HepG2 (cell line): ENCODE results near the gene LACTBL1. TPM values are rescaled to one million over a fixed set of nuclear protein-coding genes. Genes with fewer than 3 reads are reported as not detected.
A peak's percentile ranks its signal among the peaks of the same experiment; 100 is the strongest.

ENCODE experiments used
- FLYWCH1 ChIP-seq: sonication (generic); formaldehyde crosslinking; IDR thresholded peaks from 2 replicates; pipeline ENCODE4 v1.8.1; 2023; ENCODE audit warnings: mild to moderate bottlenecking, missing genetic modification reagents
- GLI4 ChIP-seq: sonication (generic); formaldehyde crosslinking; IDR thresholded peaks from 2 replicates; pipeline ENCODE4 v1.5.1; 2020; ENCODE audit warnings: missing genetic modification reagents, mild to moderate bottlenecking, moderate library complexity, borderline replicate concordance
- KLF6 ChIP-seq: IDR thresholded peaks from 2 replicates; pipeline ENCODE4 v1.8.0; 2016; ENCODE audit warnings: missing biosample characterization, missing genetic modification reagents
- PHF5A ChIP-seq: IDR thresholded peaks from one replicate; pipeline ENCODE4 v1.6.1; 2018; ENCODE audit warnings: low read depth, missing genetic modification reagents; ENCODE audit not compliant: unreplicated experiment
- ZFP1 ChIP-seq: IDR thresholded peaks from 2 replicates; pipeline ENCODE4 v1.6.1; 2016
- ZFP36L1 ChIP-seq: sonication (generic); formaldehyde crosslinking; IDR thresholded peaks from 2 replicates; pipeline ENCODE4 v1.8.0; 2022; ENCODE audit warnings: mild to moderate bottlenecking, missing genetic modification reagents, moderate library complexity
- ZFP82 ChIP-seq: sonication (generic); formaldehyde crosslinking; IDR thresholded peaks from 2 replicates; pipeline ENCODE4 v1.5.1; 2020; ENCODE audit warnings: mild to moderate bottlenecking, missing genetic modification reagents, borderline replicate concordance
- ZNF282 ChIP-seq: fragments of 450-650 bp; IDR thresholded peaks from 2 replicates; pipeline ENCODE4 v1.6.1; 2018; ENCODE audit not compliant: partially characterized antibody
- ZNF331 ChIP-seq: sonication (generic); formaldehyde crosslinking; IDR thresholded peaks from 2 replicates; pipeline ENCODE4 v1.4.0; 2020; ENCODE audit warnings: missing genetic modification reagents
- polyA plus RNA-seq, 8 experiments: library from polyadenylated mRNA; depleted of rRNA in 3 of 8; stranded (reverse) in 7 of 8; unstranded in 1 of 8; fragments of >200 nt; fragmentation: Illumina TruSeq in 4 of 8; extraction: Trizol in 4 of 8; gene quantifications; 2 replicates each; pipeline versions ENCODE4 v1.2.1 to v1.2.3, GENCODE V29; 2011 to 2016; ENCODE audit warnings: low read depth in 4 of 8, missing spikeins in 1 of 8, mixed read lengths in 1 of 8; ENCODE audit not compliant: insufficient read depth in 1 of 8
- total RNA-seq, 5 experiments: library from RNA; depleted of rRNA; stranded (reverse); fragments of >200 nt; fragmentation: Illumina TruSeq; extraction: Trizol; gene quantifications; 2 replicates each; pipeline ENCODE4 v1.2.3, GENCODE V29; 2016; ENCODE audit warnings: low read depth in 1 of 5
- TF ChIP-seq, protein P1 (sequence below): sonication (generic); formaldehyde crosslinking; IDR thresholded peaks from 2 replicates; pipeline ENCODE4 v1.8.0; 2022; ENCODE audit warnings: mild to moderate bottlenecking, missing genetic modification reagents, moderate library complexity
- TF ChIP-seq, protein P2 (sequence below): sonication (generic); formaldehyde crosslinking; IDR thresholded peaks from 2 replicates; pipeline ENCODE4 v1.5.1; 2020; ENCODE audit warnings: missing genetic modification reagents, mild to moderate bottlenecking, borderline replicate concordance
- TF ChIP-seq, protein P3 (sequence below): sonication (generic); formaldehyde crosslinking; IDR thresholded peaks from 2 replicates; pipeline ENCODE4 v1.9.0; 2021; ENCODE audit warnings: missing genetic modification reagents, mild to moderate bottlenecking, borderline replicate concordance
- TF ChIP-seq, protein P4 (sequence below): sonication (generic); formaldehyde crosslinking; IDR thresholded peaks from 2 replicates; pipeline ENCODE4 v1.4.0; 2020; ENCODE audit warnings: mild to moderate bottlenecking, missing genetic modification reagents
- TF ChIP-seq, protein P5 (sequence below): sonication (generic); formaldehyde crosslinking; IDR thresholded peaks from 2 replicates; pipeline ENCODE4 v1.8.1; 2023; ENCODE audit warnings: mild to moderate bottlenecking, inconsistent platforms, moderate library complexity, missing genetic modification reagents, borderline replicate concordance

The LACTBL1 gene
- total and polyA plus RNA-seq, 2 of the 13 experiments (the other 11 are each of a cell fraction or from before 2014, with no cell fraction given) = 0.12 to 1.3 TPM

DNA sequence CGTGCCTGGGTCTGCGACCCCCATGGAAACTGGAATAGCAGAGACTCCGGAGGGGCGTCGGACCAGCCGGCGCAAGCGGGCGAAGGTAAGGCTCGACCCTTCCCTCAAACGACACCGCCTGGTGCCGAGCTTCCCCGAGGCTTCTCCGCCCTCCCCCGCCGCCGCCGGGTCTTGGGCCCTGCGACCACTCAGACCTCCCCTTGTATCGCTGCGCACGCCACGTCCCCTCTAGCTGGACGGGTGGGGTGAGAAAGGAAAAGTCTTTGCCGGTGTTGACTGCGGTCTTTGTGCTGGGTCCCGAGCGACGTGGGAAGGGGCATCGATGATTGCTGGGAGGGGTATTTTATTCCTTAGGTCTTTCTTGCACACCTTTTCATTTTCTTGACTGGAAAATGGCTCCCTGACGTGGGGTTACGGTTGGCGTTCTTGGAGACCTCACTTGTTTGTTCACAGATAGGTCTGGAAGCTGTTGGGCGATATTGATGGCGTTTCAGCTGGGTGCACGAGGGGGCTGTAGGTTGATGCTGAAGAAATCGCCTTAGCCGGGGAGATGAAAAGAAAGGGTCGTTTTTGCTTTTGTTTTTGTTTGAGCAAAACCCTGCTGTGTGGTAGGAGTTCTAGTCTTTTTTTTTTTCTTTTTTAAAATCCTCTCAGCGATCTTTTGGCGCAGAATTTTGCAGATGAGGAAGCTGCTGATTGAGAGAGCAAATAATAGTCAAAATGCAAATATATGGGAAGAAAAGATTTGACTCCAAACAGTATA is 47.4 kb upstream of the LACTBL1 start (continued):
- TF ChIP-seq FLYWCH1 (CRISPR knock-in tag) (no peak), PHF5A (CRISPR knock-in tag) (no peak), ZFP1 (CRISPR knock-in tag) (no peak), GLI4 (CRISPR knock-in tag) (no peak), ZNF282 (no peak), KLF6 (CRISPR knock-in tag) (0 out of 2 replicates have a peak, but pooled peaks have one; percentile 43), ZFP82 (CRISPR knock-in tag) (no peak), ZNF331 (CRISPR knock-in tag) (no peak), ZFP36L1 (no peak)
- TF ChIP-seq, protein P1, sequence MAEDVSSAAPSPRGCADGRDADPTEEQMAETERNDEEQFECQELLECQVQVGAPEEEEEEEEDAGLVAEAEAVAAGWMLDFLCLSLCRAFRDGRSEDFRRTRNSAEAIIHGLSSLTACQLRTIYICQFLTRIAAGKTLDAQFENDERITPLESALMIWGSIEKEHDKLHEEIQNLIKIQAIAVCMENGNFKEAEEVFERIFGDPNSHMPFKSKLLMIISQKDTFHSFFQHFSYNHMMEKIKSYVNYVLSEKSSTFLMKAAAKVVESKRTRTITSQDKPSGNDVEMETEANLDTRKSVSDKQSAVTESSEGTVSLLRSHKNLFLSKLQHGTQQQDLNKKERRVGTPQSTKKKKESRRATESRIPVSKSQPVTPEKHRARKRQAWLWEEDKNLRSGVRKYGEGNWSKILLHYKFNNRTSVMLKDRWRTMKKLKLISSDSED = no peak
- TF ChIP-seq, protein P2, sequence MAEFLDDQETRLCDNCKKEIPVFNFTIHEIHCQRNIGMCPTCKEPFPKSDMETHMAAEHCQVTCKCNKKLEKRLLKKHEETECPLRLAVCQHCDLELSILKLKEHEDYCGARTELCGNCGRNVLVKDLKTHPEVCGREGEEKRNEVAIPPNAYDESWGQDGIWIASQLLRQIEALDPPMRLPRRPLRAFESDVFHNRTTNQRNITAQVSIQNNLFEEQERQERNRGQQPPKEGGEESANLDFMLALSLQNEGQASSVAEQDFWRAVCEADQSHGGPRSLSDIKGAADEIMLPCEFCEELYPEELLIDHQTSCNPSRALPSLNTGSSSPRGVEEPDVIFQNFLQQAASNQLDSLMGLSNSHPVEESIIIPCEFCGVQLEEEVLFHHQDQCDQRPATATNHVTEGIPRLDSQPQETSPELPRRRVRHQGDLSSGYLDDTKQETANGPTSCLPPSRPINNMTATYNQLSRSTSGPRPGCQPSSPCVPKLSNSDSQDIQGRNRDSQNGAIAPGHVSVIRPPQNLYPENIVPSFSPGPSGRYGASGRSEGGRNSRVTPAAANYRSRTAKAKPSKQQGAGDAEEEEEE (CRISPR knock-in tag) = no peak
- TF ChIP-seq, protein P3, sequence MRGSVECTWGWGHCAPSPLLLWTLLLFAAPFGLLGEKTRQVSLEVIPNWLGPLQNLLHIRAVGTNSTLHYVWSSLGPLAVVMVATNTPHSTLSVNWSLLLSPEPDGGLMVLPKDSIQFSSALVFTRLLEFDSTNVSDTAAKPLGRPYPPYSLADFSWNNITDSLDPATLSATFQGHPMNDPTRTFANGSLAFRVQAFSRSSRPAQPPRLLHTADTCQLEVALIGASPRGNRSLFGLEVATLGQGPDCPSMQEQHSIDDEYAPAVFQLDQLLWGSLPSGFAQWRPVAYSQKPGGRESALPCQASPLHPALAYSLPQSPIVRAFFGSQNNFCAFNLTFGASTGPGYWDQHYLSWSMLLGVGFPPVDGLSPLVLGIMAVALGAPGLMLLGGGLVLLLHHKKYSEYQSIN (CRISPR knock-in tag) = no peak
- TF ChIP-seq, protein P4, sequence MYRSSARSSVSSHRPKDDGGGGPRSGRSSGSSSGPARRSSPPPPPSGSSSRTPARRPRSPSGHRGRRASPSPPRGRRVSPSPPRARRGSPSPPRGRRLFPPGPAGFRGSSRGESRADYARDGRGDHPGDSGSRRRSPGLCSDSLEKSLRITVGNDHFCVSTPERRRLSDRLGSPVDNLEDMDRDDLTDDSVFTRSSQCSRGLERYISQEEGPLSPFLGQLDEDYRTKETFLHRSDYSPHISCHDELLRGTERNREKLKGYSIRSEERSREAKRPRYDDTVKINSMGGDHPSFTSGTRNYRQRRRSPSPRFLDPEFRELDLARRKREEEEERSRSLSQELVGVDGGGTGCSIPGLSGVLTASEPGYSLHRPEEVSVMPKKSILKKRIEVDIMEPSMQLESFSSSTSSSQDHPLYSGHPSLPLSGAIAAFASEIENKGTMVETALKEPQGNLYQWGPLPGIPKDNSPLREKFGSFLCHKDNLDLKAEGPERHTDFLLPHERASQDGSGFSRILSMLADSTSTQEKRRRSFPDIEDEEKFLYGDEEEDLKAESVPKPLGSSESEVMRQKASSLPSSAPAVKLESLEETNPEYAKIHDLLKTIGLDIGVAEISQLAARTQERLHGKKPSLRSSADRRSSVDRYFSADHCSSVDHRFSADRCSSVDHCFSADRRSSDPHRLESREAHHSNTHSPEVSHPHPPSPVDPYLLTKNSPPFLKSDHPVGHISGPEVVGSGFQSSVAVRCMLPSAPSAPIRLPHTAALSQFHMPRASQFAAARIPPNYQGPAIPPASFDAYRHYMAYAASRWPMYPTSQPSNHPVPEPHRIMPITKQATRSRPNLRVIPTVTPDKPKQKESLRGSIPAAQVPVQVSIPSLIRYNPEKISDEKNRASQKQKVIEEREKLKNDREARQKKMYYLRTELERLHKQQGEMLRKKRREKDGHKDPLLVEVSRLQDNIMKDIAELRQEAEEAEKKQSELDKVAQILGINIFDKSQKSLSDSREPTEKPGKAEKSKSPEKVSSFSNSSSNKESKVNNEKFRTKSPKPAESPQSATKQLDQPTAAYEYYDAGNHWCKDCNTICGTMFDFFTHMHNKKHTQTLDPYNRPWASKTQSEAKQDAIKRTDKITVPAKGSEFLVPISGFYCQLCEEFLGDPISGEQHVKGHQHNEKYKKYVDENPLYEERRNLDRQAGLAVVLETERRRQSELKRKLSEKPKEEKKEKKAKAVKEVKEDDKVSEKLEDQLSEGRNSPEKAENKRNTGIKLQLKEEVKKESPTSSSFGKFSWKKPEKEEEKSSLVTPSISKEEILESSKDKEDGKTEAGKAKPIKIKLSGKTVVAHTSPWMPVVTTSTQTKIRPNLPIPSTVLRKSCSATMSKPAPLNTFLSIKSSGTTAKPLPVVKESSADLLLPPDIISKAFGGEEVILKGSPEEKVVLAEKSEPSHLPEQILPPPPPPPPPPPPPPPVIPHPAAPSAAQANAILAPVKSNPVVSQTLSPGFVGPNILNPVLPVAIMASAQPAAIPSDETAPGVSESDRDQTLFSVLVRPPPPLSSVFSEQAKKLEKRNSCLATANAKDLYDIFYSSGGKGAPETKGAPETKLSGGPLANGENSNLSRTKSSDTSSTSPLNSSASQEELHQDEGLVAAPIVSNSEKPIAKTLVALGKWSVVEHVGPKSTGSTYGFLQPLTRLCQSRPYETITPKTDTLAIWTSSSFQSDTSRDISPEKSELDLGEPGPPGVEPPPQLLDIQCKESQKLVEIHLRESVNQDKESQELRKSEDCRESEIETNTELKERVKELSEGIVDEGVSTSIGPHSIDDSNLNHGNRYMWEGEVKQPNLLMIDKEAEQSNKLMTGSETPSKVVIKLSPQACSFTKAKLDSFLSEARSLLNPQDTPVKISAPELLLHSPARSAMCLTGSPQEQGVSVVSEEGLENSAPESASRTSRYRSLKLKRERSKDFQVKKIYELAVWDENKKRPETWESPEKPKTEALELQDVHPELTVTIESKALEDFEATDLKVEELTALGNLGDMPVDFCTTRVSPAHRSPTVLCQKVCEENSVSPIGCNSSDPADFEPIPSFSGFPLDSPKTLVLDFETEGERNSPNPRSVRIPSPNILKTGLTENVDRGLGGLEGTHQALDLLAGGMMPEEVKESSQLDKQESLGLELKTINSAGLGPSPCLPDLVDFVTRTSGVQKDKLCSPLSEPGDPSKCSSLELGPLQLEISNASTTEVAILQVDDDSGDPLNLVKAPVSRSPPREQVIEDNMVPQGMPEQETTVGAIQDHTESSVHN (CRISPR knock-in tag) = no peak
- TF ChIP-seq, protein P5, sequence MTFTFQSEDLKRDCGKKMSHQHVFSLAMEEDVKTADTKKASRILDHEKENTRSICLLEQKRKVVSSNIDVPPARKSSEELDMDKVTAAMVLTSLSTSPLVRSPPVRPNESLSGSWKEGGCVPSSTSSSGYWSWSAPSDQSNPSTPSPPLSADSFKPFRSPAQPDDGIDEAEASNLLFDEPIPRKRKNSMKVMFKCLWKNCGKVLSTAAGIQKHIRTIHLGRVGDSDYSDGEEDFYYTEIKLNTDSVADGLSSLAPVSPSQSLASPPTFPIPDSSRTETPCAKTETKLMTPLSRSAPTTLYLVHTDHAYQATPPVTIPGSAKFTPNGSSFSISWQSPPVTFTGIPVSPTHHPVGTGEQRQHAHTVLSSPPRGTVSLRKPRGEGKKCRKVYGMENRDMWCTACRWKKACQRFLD (CRISPR knock-in tag) = no peak
